GM20431 (cell line): ENCODE measurements around the gene CDCP2.
"Not testable (repeated sequence)": the region's sequence is repeated elsewhere in the genome, so short reads cannot be mapped to it uniquely, and the experiment has no call there.

Source experiments
- in situ Hi-C: fragments of 300-500 bp; cut with MseI, MboI; formaldehyde crosslinking; loops from one replicate; pipeline ENCODE4 v1.15.0; 2020; ENCODE audit warnings: low sequenced_read_pairs; ENCODE audit not compliant: unreplicated experiment

Gene CDCP2

DNA sequence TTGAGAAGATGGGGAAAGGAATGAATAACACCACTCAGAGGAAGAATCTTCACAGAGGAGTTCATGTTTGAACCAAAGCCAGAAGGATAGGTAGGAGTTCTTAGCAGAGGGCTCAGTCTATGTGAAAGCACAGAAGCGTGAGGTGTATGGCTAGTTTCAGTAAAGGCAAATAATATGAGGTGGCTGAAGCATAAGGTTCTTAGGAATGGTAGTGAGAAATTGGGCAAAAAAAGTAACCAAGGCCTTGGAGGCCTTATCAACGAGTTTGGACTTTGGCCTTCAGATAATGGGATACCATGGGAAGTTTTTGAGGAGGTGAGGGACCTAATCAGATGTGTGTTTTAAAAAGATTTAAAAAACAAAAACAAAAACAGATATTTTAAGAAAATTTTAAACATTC, 52.3 kb downstream of the CDCP2 start:
- in situ Hi-C loops = loop anchor here (25.0 kb wide), 1 partner anchor 387 kb away; no protein-coding TSS in a partner anchor

DNA sequence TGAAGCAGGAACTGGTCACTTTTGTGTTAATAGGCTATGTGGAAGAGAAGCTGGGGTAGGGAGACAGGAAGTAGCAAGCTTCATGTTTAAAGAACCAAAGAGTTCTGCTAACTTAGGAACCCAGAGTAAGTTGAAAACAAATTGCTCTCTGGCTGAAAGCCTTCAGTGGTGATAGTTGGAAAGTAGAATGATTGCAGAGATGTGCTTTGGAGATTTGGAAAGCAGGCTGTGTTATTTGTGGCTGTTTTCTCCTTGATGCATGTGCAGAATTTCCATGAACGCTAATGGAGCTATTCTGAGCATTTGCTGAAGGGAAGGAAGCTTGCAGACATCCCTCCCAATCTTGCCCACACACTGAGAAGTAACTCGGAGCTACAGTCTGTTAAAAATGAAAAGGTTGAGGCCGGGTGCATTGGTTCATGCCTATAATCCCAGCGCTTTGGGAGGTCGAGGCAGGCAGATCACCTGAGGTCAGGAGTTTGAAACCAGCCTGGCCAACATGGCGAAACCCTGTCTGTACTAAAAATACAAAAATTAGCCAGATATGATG, 53.7 kb downstream of the CDCP2 start:
- in situ Hi-C loops = no loop called here

DNA sequence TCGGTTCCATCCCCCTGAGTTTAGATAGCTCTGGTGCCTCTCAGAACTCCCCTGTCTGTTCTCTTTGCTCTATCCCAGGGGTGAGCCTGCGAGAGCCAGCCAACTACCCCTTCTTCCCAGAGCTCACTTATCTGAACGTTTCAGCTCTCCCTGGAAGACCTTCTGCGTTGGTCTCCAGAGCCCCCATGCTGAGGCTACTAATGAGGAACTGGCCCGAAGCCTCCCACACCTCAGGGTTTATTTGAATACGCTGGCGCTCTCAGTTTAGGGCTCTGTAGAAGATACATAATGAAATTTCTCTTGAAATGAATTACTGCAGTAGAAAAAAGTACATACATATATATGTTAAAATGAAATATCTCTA, 55.9 kb downstream of the CDCP2 start:
- in situ Hi-C loops = no loop called here

DNA sequence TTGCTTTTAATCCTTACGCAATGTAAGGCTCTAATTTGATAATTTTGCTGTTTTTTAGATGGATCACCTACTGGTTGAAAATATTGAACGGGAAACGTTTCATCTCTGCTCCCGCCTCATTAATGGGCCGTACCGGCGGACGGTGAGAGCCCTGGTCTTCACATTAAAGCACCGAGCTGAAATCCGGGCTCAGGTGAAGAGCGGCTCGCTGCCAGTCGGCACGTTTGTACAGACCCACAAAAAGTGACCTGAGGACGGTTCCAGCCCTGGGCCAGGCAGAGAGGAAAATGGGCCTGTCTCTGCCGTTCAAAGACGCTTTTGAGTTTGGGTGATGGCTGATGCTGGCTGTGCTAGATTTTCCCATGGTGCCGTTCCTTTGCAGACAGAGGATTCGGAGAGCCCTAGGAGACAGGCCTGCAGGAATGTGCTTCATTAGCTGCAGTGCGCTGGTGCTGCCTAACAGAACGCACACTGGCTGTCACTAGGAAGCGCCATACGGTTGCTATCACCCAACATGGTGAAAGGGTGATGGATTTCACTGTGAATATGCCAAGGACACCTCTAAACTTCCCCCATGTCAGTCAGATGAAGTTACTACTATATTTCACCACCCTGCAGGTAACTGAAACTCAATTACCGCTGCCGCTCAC, 56.4 kb downstream of the CDCP2 start:
- in situ Hi-C loops = no loop called here

DNA sequence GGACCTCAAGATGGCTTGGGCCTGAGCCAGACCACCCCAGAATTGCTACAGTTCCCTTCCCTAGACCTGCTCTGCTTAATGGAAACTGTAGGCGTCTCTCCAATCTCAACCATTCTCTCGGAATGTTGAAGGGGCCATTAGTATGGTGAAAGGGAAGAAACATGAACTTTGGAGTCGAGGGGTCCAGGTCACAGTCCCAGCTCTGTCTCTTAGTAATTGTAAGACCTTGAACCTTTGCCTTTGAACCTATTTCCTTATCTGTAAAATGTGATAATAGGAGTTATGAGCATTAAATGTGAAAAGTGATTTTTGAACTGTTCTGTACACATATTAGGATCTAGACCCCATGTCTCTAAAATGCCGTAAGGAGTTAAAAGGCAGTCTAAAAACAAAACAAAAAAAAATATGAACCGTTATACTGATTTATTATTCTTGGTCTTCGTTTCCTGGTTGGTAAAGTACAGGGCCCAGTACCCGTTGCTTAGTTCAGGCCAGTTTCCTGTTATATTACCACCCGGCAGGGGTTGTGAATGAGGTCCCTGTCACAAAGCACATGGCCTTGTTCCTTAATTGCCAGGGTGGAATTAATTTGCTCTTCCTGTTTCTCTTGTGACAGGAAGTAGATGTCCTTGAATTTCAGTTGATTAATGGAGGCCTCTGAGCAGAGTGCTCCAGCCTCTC, 57.1 kb downstream of the CDCP2 start:
- in situ Hi-C loops = no loop called here

DNA sequence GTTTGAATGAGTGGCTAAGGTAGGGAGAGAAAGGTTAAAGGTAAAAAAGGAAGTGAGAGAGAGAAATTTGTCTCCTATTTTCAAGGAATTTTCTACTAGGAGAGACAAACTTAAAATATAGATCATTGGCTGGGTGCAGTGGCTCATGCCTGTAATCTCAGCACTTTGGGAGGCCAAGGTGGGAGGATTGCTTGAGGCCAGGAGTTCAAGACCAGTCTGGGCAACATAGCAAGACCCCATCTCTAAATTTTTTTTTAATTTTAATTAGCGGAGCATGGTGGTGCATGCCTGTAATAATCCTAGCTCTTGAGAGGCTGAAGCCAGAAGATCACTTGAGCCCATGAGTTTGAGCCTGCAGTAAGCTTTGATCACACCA, 58.1 kb downstream of the CDCP2 start:
- in situ Hi-C loops = not testable (repeated sequence)

DNA sequence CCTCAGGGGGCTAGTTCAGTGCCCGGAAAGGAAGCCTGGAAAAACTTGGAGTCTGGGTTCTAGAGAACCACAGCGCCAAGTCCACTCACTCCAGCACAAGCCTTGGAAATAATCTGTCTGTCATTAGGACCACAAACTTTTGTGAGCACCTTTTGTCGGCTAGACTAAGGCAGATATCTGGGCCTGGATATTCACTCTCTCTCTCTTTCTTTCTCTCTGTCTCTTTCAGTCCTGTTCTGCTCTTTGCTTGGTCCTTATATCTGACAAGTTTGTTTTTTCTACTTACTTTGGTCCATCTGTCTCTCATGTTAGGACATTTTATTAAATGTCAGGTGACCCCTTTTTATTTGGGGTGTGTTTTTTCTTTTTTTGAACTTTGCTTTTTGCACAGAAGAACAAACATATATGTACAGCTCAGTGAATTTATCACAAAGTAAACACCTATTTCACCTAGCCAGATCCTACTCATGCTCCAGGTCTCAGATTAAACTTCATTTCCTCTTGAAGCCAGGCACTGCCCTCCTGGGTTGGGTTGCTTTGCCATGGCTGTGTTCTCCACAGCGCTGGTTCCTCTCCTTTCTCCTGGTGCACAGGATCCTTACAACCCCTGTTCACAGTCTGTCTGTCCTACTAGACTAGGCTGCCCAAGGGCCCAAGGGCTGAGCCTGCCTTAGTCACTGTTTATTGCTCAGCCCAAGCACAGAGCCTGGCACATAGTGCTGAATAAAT, 58.6 kb downstream of the CDCP2 start:
- in situ Hi-C loops = no loop called here

DNA sequence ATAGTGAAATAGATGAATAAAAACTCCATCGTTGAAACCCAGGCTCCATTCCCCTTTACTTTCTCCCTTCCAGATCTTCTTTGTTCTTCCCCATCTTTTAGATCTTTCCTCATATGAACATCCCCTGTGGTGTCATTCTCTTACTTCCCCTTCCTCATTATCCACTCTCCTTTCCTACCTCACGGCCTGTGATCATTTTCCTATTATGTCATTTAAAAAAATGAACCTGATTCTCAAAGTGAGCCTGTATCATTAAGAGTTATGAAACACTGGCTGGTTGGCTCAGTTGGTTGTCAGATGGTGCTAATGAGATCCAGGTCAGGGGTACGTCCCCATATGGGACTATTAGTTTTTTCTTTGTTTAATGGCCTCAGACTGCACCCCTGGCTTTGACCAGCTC, 61.1 kb downstream of the CDCP2 start:
- in situ Hi-C loops = no loop called here

DNA sequence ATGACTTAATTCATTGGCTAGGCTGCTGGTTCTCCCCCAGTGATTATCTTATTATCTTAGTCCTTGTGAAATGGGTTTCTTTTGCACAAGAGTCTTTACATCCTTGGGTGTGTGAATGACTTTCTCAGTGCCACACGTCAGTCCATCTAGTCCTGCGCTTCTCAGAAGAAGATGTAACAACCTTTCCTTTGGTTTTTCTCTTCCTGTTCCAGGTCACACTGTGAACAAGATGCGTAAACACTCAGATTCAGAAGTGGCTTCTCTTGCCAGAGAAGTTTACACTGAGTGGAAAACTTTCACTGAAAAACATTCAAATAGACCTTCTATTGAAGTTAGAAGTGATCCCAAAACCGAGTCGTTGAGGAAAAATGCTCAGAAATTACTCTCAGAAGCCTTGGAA, 64.4 kb downstream of the CDCP2 start:
- in situ Hi-C loops = no loop called here

DNA sequence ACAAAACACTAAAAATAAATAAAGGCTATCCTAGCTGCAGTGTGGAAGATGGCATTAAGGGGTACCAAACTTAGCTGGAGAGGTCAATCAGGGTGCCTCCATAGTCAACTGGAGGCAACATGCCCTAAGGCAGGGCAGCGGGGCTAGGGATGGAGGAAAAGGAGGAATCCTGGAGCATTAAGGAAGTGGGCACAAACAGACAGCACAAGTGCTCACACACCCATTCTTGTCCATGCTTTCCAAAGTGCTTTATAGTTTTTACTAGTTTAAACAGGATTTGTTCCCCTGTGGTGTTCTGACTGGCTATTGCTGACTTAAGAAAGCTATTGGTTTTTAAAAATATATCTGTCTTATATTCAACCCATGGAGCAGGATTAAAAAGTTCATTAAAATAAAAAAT, 66.0 kb downstream of the CDCP2 start:
- in situ Hi-C loops = no loop called here

DNA sequence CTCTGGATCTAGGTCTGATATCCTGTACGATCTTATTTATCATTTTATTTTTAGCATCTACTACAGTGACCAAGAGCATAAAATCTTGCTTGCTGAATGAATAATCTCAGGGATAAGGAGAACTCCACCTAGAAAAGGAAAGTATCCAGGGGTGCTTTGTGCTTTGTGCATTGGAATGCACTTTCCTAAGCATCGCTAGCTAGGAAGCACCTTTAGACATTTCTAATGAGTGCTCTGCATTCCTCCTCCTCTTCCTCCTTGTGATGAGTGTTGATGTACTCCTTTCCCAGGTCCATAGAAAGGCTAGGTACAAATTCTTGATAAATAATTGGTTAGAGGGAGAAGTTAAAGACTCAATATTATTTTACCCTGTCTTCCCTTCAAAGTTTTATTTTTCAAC, 68.0 kb downstream of the CDCP2 start:
- in situ Hi-C loops = no loop called here
